Type B pancreatic cell (in vitro differentiated cells): ENCODE data around the gene GDNF. TPM values are rescaled to one million over a fixed set of nuclear protein-coding genes. Genes with fewer than 3 reads are reported as not detected.

ENCODE experiments used
- DNase-seq: peaks from one replicate; pipeline ENCODE4 v3.0.0; 2021; ENCODE audit warnings: mixed read lengths; ENCODE audit not compliant: unreplicated experiment; ENCODE audit errors: extremely low spot score
- H3K27ac Mint-ChIP-seq: 2 replicates; pipeline ENCODE4 v1.8.0; 2021; ENCODE audit warnings: mild to moderate bottlenecking, mixed read lengths
- H3K27me3 Mint-ChIP-seq: 2 replicates; pipeline ENCODE4 v1.8.0; 2021; ENCODE audit warnings: mixed read lengths
- H3K36me3 Mint-ChIP-seq: 2 replicates; pipeline ENCODE4 v1.8.0; 2021; ENCODE audit warnings: mixed read lengths
- H3K4me1 Mint-ChIP-seq: one replicate; pipeline ENCODE4 v1.8.0; 2021; ENCODE audit warnings: mixed read lengths; ENCODE audit not compliant: unreplicated experiment
- H3K4me3 Mint-ChIP-seq: 2 replicates; pipeline ENCODE4 v1.8.0; 2021; ENCODE audit warnings: mild to moderate bottlenecking, mixed read lengths
- H3K9me3 Mint-ChIP-seq: 2 replicates; pipeline ENCODE4 v1.8.0; 2021; ENCODE audit warnings: mixed read lengths
- total RNA-seq: library from RNA; stranded (reverse); gene quantifications from 2 replicates; pipeline ENCODE4 v1.2.1, GENCODE V29; 2021; ENCODE audit warnings: low replicate concordance
- TF ChIP-seq, protein P1 (sequence below): fragments of 200-600 bp; sonication (generic); conservative IDR thresholded peaks from 2 replicates; pipeline ENCODE4 v1.5.0; 2021; ENCODE audit warnings: antibody characterized with exemption, mild to moderate bottlenecking

GDNF gene
- total RNA-seq, 1 donor from 2014 or later = 5.7 TPM

DNA sequence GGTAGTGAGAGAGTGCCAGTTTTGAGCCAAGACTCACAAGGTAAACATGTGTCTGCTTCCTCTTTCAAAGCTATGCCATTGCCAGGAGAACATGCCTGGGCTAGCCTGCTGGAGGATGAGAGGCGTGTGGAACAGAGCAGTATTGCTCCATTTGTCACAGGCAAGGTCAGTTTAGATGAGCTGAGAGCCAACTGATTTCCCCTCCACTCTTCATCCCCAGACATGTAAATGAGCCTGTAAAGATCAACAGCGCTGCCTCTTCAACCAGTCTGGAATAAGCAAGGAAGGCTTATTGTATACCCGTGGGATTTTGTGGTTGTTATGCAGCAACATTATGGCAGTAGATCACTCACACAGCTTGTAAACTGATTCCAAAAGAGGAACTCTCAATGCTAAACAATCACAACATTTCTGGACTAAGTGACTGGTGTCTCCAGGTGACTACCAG lies 8.2 kb upstream of the GDNF start:
- peaks cover 26% of the 10 kb centered on the region for H3K4me1 Mint-ChIP-seq
- no peak for DNase-seq
- H3K36me3 Mint-ChIP-seq = no peaks in the 10 kb centered on the region
- peaks cover 26% of the 10 kb centered on the region for H3K27me3 Mint-ChIP-seq
- H3K27ac Mint-ChIP-seq = peak overlapping the region; percentile 82
- H3K4me3 Mint-ChIP-seq = no peak overlapping the region
- TF ChIP-seq, protein P1, sequence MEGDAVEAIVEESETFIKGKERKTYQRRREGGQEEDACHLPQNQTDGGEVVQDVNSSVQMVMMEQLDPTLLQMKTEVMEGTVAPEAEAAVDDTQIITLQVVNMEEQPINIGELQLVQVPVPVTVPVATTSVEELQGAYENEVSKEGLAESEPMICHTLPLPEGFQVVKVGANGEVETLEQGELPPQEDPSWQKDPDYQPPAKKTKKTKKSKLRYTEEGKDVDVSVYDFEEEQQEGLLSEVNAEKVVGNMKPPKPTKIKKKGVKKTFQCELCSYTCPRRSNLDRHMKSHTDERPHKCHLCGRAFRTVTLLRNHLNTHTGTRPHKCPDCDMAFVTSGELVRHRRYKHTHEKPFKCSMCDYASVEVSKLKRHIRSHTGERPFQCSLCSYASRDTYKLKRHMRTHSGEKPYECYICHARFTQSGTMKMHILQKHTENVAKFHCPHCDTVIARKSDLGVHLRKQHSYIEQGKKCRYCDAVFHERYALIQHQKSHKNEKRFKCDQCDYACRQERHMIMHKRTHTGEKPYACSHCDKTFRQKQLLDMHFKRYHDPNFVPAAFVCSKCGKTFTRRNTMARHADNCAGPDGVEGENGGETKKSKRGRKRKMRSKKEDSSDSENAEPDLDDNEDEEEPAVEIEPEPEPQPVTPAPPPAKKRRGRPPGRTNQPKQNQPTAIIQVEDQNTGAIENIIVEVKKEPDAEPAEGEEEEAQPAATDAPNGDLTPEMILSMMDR = no peak
- H3K9me3 Mint-ChIP-seq = no peaks in the 10 kb centered on the region

DNA sequence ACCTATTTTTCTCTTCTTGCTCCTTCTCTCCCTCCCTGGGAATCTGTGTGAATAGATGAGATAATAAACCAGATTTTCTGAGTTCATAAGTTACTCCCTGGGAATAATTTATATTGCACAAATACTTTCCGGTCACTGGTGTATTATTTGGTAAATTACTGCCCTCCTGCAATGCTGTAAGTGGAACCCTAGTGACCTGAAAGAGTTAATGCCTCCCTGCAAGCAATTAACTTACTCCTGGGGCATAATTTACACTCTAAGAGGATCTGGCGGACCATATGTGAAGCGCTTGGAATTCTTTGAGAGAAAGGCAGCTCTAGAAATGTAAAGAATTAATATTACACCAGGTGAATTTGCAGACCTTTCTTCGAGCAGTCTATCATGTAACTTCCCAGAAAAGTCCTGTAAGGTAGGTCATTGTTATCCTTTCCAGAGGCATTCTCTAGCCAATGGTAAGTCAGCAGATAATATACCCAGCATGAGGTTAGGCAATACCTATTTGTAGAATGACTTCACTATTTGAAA lies 7.0 kb upstream of the GDNF start:
- H3K36me3 Mint-ChIP-seq = no peaks in the 10 kb centered on the region
- H3K27ac Mint-ChIP-seq = no peak overlapping the region
- H3K4me3 Mint-ChIP-seq = no peak overlapping the region
- TF ChIP-seq, protein P1 = no peak
- H3K4me1 Mint-ChIP-seq = peaks cover 26% of the 10 kb centered on the region
- H3K27me3 Mint-ChIP-seq = peaks cover 36% of the 10 kb centered on the region
- no peaks in the 10 kb centered on the region for H3K9me3 Mint-ChIP-seq
- DNase-seq = no peak

DNA sequence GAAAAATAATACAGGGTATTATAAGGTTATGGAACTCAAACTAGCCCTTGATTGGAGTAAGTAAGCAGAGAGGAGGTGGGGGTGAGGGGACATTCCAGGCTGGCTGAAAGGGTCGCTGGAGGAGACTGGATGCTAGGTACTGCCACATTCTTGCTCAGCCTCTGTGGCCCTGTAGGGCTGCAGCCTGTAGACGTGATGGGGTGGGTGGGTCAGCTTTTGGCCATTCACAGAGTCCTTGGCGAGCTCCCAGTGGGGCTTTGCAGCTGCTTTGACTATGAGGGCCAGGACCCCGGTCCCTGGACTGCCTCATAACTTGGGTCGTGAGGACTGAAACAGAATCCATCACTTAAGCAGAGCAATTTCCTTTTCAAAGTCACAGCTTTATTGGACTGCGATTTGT lies 4.2 kb upstream of the GDNF start:
- Mint-ChIP-seq H3K36me3 (no peaks in the 10 kb centered on the region), H3K27me3 (peaks cover 58% of the 10 kb centered on the region), H3K4me3 (no peak overlapping the region)

DNA sequence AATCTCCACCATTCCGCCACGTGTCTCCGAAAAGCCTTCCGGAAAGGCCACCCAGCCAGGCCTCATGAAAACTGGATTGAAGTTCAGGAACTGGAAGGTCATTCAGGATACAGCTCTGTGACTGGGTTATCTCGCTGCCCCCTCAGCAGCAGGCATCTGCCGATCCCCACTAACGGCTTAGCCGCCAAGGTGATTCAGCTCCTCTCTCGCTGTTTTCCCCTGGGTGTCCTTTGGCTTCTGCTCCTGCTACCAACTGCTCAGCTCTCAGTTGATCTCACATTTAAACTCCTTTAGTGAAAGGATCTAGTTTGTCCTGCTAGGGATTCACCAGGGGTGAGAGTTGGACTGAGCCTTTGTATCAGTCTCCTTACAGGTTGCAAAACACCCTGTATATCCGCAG lies 2.2 kb upstream of the GDNF start:
- peak overlapping the region; percentile 47 for H3K4me3 Mint-ChIP-seq
- H3K27me3 Mint-ChIP-seq = peaks cover 76% of the 10 kb centered on the region
- H3K27ac Mint-ChIP-seq = no peak overlapping the region
- no peaks in the 10 kb centered on the region for H3K9me3 Mint-ChIP-seq
- TF ChIP-seq, protein P1 = no peak
- no peak for DNase-seq
- no peaks in the 10 kb centered on the region for H3K36me3 Mint-ChIP-seq
- peaks cover 35% of the 10 kb centered on the region for H3K4me1 Mint-ChIP-seq

More for the DNA sequence above, 4.2 kb upstream of the GDNF start:
- TF ChIP-seq, protein P1 = no peak
- H3K4me1 Mint-ChIP-seq = peaks cover 28% of the 10 kb centered on the region
- no peaks in the 10 kb centered on the region for H3K9me3 Mint-ChIP-seq
- H3K27ac Mint-ChIP-seq = no peak overlapping the region
- no peak for DNase-seq

DNA sequence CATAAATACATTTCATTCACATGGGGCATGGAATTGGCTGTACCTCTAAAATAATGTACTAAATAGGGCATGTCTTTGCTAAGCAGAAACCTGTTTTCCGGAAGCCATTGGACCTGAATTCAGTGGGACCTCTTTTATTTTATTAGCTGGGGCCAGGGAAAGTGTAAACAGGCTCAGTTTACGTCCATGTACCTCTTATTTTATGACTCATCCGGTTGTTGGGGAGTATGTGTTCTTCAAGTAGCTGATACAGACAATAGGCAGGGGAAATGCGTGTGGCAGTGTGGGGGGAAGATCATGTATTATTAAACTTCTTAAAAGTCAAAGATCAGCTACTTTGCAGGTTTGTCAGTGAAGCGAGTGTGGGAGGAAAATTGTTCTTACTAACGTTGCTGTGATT lies 1.4 kb upstream of the GDNF start:
- Mint-ChIP-seq H3K9me3 (no peaks in the 10 kb centered on the region), H3K27ac (no peak overlapping the region), H3K36me3 (no peaks in the 10 kb centered on the region), H3K27me3 (peaks cover 82% of the 10 kb centered on the region), H3K4me3 (peak overlapping the region; percentile 87), H3K4me1 (peaks cover 30% of the 10 kb centered on the region)
- TF ChIP-seq, protein P1 = no peak
- no peak for DNase-seq
